ENCODE results near the gene PIK3CG.

GRCh38 chr7:106944035-106944665, 79.1 kb downstream of the PIK3CG start:
- TF ChIP-seq FOXM1 (IDR thresholded peaks at IDR 0.05; ENCODE audit: borderline replicate concordance, low read depth): no peak
- no peak for TF ChIP-seq EGR1 (IDR thresholded peaks at IDR 0.05)
- no peak for TF ChIP-seq MAX (IDR thresholded peaks at IDR 0.05)
- no peak for TF ChIP-seq RAD21 (IDR thresholded peaks at IDR 0.05; ENCODE audit: low read depth)

Measured in Ishikawa (cell line).